ENCODE results near the gene HYAL3. TPM values are rescaled to one million over a fixed set of nuclear protein-coding genes. Genes with fewer than 3 reads are reported as not detected.

The HYAL3 gene
- polyA plus RNA-seq, 3 donors, result 3.4 to 5.8 (median 4.9) TPM

DNA sequence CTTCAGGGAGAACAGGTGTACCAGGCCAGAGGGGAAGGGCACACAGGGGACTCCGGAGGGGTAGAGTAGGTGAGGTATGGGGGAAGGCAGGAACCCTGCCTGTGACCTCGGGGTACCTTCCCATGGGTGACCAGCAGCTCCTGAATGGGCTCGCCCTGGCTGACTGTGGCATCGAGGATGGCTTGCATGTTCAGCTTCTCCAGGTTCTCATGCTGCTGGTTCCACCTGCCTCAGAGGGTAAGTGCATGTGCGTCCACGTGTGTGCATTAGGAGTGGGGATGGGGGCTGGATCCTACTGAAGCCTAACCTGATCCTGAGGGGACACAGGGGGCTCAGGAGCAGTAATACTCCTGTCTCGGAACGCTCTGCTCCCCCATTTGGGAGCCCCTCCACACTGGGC is 45.8 kb upstream of the HYAL3 start:
- Histone ChIP-seq H3K4me1 (ENCODE audit: control insufficient read depth in 1 of 2, insufficient read depth in 2 of 2, low read length in 2 of 2) (peaks cover 57 to 79% of the 10 kb centered on the region in 2 donors), H4K20me1 (ENCODE audit: insufficient read depth, low read length) (peaks cover 15% of the 10 kb centered on the region), H3K9me3 (replicated peaks in 1 of 2; ENCODE audit: control insufficient read depth in 1 of 2, insufficient read depth in 1 of 2, low read length in 2 of 2) (no peaks in the 10 kb centered on the region), H3K27me3 (ENCODE audit: control insufficient read depth in 2 of 2, insufficient read depth in 2 of 2, low read length in 2 of 2) (no peaks in the 10 kb centered on the region), H3K4me3 (replicated peaks in 1 of 3; ENCODE audit: low read depth in 2 of 3, low read length in 3 of 3) (peak overlapping the region in 2 of 3 experiments; percentile 42 to 70), H3K9ac (ENCODE audit: insufficient read depth, low read length, poor library complexity, severe bottlenecking) (no peak overlapping the region), H3K4me2 (replicated peaks; ENCODE audit: extremely low read depth, low read length, poor library complexity, severe bottlenecking) (peak overlapping the region; percentile 83), H3K79me2 (ENCODE audit: insufficient read depth, low read length) (peaks cover 45% of the 10 kb centered on the region), H3K27ac (ENCODE audit: low read depth in 1 of 2, low read length in 2 of 2) (no peak overlapping the region), H3K36me3 (replicated peaks in 1 of 2; ENCODE audit: control insufficient read depth in 1 of 2, insufficient read depth in 2 of 2, low read length in 2 of 2) (peaks cover 9 to 16% of the 10 kb centered on the region in 2 donors), H2AFZ (ENCODE audit: insufficient read depth, low read depth, low read length, poor library complexity, severe bottlenecking) (no peak overlapping the region)
- DNase-seq, result no peak
- H3K9me3 Mint-ChIP-seq, result no peaks in the 10 kb centered on the region
- H3K27me3 Mint-ChIP-seq (ENCODE audit: low read depth in 3 of 3), result no peaks in the 10 kb centered on the region
- TF ChIP-seq, protein P1, sequence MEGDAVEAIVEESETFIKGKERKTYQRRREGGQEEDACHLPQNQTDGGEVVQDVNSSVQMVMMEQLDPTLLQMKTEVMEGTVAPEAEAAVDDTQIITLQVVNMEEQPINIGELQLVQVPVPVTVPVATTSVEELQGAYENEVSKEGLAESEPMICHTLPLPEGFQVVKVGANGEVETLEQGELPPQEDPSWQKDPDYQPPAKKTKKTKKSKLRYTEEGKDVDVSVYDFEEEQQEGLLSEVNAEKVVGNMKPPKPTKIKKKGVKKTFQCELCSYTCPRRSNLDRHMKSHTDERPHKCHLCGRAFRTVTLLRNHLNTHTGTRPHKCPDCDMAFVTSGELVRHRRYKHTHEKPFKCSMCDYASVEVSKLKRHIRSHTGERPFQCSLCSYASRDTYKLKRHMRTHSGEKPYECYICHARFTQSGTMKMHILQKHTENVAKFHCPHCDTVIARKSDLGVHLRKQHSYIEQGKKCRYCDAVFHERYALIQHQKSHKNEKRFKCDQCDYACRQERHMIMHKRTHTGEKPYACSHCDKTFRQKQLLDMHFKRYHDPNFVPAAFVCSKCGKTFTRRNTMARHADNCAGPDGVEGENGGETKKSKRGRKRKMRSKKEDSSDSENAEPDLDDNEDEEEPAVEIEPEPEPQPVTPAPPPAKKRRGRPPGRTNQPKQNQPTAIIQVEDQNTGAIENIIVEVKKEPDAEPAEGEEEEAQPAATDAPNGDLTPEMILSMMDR (IDR thresholded peaks at IDR 0.05), result no peak
- WGBS (ENCODE audit: insufficient coverage), result 86% methylated on average over 8 of the region's 8 CpGs
- peaks cover 17 to 18% of the 10 kb centered on the region in 2 donors for H3K36me3 Mint-ChIP-seq
- no peak overlapping the region for H3K4me3 Mint-ChIP-seq
- peaks cover 75% of the 10 kb centered on the region for H3K4me1 Mint-ChIP-seq
- H3K27ac Mint-ChIP-seq, result no peak overlapping the region
- intact Hi-C loops (cut with micrococcal nuclease), result loop anchor here in 1 of 2 donors (5.0 kb wide), 1 partner anchor 202 kb away; no protein-coding TSS in a partner anchor

DNA sequence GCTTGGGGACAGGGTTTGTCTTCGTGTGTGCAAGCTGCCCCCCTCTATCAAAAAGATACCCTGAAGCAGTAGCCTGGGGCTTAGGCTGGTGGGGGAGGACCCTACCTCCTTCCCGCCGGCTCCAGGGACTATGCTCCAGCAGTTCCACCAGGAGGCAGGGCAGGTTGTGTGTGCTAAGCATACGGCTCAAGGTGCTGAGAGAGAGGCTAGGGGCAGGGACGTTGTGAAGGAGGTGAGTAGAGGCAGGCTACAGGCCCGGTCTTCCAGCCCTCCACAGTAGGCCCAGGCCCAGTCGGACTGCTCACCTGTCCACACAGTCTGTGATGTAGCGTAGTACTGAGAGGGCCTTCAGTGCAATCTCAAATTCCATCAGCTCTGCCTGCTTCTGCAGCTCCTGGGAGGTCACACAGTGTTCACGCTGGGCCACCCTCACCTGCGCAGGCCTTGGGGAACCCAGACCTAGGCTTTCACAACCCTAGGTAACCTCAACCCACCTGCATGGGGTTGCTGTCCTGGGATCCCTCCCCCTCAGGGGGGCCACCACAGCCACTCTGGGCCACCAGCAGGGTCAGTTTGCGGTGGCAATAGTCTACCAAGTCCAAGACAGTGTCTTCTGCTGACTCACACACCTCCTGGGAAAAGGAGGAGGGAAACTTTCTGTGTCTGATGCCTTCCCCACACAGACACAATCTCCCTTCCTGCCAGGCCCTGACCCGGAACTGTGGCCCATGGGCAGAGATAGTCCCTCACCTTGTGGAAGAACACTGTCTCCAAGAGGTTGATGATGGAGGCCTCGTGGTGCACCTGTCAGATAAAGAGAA is 43.8 kb upstream of the HYAL3 start:
- peaks cover 12% of the 10 kb centered on the region for H4K20me1 ChIP-seq (ENCODE audit: insufficient read depth, low read length)
- peak overlapping the region in 1 of 7 donors; percentile 30 for H3K27ac Mint-ChIP-seq
- no peak overlapping the region for H3K27ac ChIP-seq (ENCODE audit: low read depth in 1 of 2, low read length in 2 of 2)

More for the DNA sequence above, 43.8 kb upstream of the HYAL3 start:
- peaks cover 76% of the 10 kb centered on the region for H3K4me1 Mint-ChIP-seq
- Histone ChIP-seq H3K4me1 (ENCODE audit: control insufficient read depth in 1 of 2, insufficient read depth in 2 of 2, low read length in 2 of 2) (peaks cover 63 to 88% of the 10 kb centered on the region in 2 donors), H3K9ac (ENCODE audit: insufficient read depth, low read length, poor library complexity, severe bottlenecking) (no peak overlapping the region), H2AFZ (ENCODE audit: insufficient read depth, low read depth, low read length, poor library complexity, severe bottlenecking) (no peak overlapping the region), H3K4me2 (replicated peaks; ENCODE audit: extremely low read depth, low read length, poor library complexity, severe bottlenecking) (no peak overlapping the region), H3K79me2 (ENCODE audit: insufficient read depth, low read length) (peaks cover 46% of the 10 kb centered on the region), H3K27me3 (ENCODE audit: control insufficient read depth in 2 of 2, insufficient read depth in 2 of 2, low read length in 2 of 2) (no peaks in the 10 kb centered on the region), H3K36me3 (replicated peaks in 1 of 2; ENCODE audit: control insufficient read depth in 1 of 2, insufficient read depth in 2 of 2, low read length in 2 of 2) (peaks cover 2 to 4% of the 10 kb centered on the region in 2 donors), H3K9me3 (replicated peaks in 1 of 2; ENCODE audit: control insufficient read depth in 1 of 2, insufficient read depth in 1 of 2, low read length in 2 of 2) (no peaks in the 10 kb centered on the region), H3K4me3 (replicated peaks in 1 of 3; ENCODE audit: low read depth in 2 of 3, low read length in 3 of 3) (no peak overlapping the region)
- WGBS (ENCODE audit: insufficient coverage), result 87% methylated on average over 8 of the region's 13 CpGs
- peaks cover 9 to 14% of the 10 kb centered on the region in 2 donors for H3K36me3 Mint-ChIP-seq
- H3K9me3 Mint-ChIP-seq, result no peaks in the 10 kb centered on the region
- DNase-seq, result no peak
- H3K4me3 Mint-ChIP-seq, result no peak overlapping the region
- intact Hi-C loops (cut with micrococcal nuclease), result no loop called here
- H3K27me3 Mint-ChIP-seq (ENCODE audit: low read depth in 3 of 3), result no peaks in the 10 kb centered on the region
- TF ChIP-seq, protein P1 (IDR thresholded peaks at IDR 0.05), result no peak

All from CD14-positive monocyte (primary cell).